ENCODE results near the gene PTCD3. TPM values are rescaled to one million over a fixed set of nuclear protein-coding genes. Genes with fewer than 3 reads are reported as not detected.

The PTCD3 gene
- total RNA-seq, 4 donors from 2014 or later = 45.3 to 81.5 (median 63.3) TPM

- DNase-seq (ENCODE audit: low spot score) = no peak
- no peak for ATAC-seq (ENCODE audit: low FRiP score)
- no peak for TF ChIP-seq CTCF (IDR thresholded peaks at IDR 0.05)
Measured at GRCh38 chr2:86160156-86160952, 54.3 kb downstream of the PTCD3 start.

- DNase-seq (ENCODE audit: low spot score) (no peak), ATAC-seq (ENCODE audit: low FRiP score) (no peak)
- TF ChIP-seq CTCF (IDR thresholded peaks at IDR 0.05) = no peak
Measured at GRCh38 chr2:86170449-86170848, 64.4 kb downstream of the PTCD3 start.

- ATAC-seq (ENCODE audit: low FRiP score) = no peak
- DNase-seq (ENCODE audit: low spot score) = no peak
Measured at GRCh38 chr2:86171295-86171694, 65.3 kb downstream of the PTCD3 start.

GRCh38 chr2:86172610-86173009 lies 66.6 kb downstream of the PTCD3 start:
- DNase-seq (ENCODE audit: low spot score) (no peak), ATAC-seq (ENCODE audit: low FRiP score) (no peak)
- TF ChIP-seq CTCF (IDR thresholded peaks at IDR 0.05) = no peak

More at GRCh38 chr2:86171295-86171694, 65.3 kb downstream of the PTCD3 start:
- TF ChIP-seq CTCF (IDR thresholded peaks at IDR 0.05) = no peak

GRCh38 chr2:86174445-86174844 lies 68.4 kb downstream of the PTCD3 start:
- no peak for TF ChIP-seq CTCF (IDR thresholded peaks at IDR 0.05)

GRCh38 chr2:86175828-86176227 lies 69.8 kb downstream of the PTCD3 start:
- DNase-seq (ENCODE audit: low spot score) = no peak
- TF ChIP-seq CTCF (IDR thresholded peaks at IDR 0.05) = no peak
- ATAC-seq (ENCODE audit: low FRiP score) = no peak

More at GRCh38 chr2:86174445-86174844, 68.4 kb downstream of the PTCD3 start:
- no peak for DNase-seq (ENCODE audit: low spot score)
- no peak for ATAC-seq (ENCODE audit: low FRiP score)

- DNase-seq (ENCODE audit: low spot score) = no peak
- no peak for ATAC-seq (ENCODE audit: low FRiP score)
- no peak for TF ChIP-seq CTCF (IDR thresholded peaks at IDR 0.05)
Measured at GRCh38 chr2:86176597-86176996, 70.6 kb downstream of the PTCD3 start.

All from omental fat pad (tissue), 4 donors.